GM21423 (cell line): ENCODE results near the gene NR3C2.

Experiments used
- ATAC-seq: cut with Tn5 transposase; IDR thresholded peaks from one replicate; pipeline ENCODE4 v1.9.1; 2021; ENCODE audit warnings: mild to moderate bottlenecking, moderate library complexity; ENCODE audit not compliant: unreplicated experiment

The NR3C2 gene

DNA sequence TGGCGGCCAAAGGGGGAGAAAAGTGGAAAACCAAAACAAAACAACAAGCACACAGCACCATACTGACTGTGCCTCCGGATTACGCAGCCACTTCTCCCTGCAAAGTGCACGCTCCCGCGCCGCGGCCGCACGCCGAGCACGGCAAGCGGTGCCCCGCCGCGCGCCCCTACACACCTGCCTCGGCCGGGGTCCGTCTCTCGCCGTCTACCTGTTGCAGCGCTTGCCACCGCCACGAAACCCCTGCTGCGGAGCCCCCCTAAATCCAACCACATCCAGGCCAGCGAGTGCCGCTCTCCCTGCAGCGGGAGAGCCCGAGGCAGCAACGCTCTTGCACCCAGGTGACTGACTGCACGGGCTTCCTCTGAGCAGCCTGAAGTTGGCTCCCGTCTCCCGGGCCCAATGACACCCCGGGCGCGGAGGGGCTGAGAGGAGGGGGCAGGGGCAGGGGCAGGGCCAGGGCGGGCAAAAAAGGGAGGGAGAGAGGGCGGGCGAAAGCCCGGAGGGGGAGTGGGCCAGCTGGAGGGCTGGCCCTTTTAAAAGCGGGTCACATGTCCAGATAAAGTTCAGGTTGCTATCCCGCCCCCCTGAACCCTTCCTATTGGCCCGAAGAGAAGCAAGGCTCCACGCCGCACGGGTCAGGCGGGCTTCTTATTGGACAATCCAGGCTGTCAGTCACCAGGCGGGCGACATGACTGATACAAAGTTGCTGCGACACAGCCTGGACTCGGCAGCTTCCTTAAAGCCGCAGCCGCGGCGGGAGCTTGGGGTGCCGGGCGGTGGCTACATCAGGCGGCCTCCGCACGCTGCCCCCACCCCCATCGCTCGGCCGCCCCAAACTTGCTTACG, at the start of gene NR3C2:
Gene NR3C2, minus strand, starts transcription at position 429 of the 846 bp plus-strand sequence.
- peak; percentile 98 for ATAC-seq

DNA sequence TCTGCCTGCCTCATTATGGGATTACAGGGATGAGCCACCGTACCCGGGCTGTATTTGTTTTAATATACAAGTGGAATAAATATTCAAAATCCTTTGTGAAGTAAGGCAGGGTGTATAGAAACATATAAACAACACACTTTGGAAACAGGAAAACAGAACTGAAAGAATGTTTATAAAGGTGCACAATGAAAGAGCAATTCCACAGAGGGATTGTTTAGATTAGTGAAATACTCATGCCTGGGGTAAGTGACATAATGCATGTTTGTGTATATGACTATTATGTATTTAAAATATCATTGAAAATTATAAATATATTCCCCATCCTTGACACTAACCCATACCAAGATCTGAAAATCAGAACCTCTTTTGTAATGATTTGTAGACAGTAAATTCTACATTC, 45.0 kb upstream of the NR3C2 start:
- ATAC-seq: no peak

DNA sequence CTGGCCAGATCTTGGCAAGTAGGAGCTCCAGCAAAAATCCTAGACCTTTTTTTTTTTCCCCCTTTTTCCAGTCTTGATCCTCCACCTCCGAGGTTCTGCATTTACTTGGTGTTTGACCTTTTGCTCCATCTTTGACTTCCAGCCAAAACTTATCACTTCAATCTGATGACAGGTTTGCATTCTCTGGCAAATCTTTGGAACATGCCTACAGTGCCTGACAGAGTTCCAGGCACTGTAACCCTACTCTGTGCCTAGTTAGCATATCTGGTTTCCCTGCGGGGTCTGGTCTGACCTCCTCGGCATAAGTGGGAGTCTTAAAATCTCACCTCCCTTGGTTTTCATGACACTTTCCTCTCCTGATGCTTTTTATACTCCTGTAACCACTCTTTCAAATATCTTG, 39.4 kb upstream of the NR3C2 start:
- ATAC-seq: no peak

DNA sequence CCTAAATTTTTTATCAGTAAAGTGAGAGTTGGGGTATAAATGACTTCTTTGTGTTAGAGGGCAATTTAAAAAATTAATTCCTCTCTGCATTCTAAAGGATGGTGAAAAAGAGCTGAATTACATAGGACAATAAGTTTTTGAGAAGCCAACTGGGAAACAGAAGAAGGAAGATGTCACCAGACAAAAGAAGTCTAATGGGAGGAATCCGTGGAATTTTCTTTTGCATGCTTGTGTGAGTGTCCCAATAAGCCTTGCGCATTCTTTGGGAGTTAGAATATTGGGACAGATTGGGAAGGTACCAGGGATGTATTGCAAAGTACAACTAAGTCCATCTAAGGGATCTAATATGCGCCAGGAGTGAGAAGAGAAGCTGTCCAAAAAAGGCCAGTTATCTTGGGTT, 35.1 kb upstream of the NR3C2 start:
- no peak for ATAC-seq

DNA sequence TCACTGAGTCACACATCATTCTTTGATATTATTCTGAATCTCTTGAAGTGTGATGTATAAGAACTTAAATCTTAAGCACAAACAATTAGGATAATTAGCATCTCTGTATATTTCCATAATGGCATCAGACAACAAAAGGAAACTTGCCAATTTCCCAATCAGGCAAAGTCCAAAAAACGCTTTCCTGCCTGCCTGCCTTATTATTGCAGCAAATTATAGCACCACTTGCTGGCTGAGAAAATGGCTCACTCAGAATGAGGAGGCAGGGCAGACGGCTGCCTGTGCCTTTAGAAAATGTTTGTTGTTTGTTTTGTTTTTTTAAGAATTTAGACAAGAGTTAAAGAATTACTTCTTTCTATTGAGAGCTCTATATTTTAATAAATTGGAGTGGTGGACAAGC, 27.7 kb upstream of the NR3C2 start:
- no peak for ATAC-seq

DNA sequence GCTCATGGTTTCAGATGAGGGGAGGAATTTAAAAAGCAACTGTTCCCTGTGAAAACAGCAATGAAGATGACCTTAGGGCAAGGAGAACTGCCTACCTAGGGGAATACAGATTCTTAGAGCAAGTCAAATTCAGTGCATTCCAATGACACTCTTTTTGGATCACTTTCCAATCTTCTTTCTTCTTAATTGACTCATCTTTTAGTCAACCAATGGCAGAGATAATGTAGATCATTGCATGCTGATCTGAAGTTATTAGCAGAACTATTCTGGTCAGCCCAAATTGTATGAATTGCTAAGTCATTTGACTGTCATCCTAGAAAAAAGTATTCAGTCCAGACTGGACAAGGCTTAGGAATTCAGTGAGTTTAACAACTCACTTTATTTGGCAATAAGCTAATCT, 12.6 kb upstream of the NR3C2 start:
- ATAC-seq: no peak

DNA sequence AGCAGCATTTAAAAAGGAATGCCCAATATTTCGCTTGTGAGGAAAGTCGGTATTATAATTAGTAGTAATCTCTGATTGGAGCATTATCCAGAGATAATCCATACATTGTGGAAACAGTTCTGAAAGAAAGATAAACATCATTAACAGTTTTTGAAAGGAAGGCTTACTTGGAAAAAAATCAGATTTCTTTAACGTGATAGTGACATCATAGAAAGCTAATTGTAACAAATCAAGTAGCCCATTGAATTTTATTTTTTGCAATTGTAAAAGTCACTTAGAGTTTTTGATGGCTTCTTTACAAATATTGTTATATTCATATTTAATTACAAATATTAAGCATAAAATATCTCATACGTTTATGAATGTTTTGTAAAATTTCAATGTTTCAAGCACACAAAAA, 11.6 kb upstream of the NR3C2 start:
- no peak for ATAC-seq

DNA sequence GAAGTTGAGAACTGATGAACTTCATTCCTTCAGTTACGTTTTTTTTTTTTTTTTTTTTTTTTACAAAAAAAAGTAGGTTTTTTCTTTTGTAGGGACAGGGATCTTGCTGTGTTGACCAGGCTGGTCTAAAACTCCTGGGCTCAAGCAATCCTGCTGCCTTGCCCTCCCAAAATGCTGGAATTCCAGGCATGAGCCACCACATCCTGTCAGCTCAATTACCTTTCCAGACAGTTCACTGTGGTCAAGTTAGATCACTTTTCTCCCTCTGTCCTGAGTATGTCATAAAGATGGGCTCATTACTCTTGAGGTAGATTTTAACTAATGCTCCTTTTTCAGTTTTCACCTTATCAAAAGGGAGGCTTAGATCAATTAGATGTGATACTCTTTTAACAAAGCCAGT, 10.8 kb upstream of the NR3C2 start:
- ATAC-seq: no peak

DNA sequence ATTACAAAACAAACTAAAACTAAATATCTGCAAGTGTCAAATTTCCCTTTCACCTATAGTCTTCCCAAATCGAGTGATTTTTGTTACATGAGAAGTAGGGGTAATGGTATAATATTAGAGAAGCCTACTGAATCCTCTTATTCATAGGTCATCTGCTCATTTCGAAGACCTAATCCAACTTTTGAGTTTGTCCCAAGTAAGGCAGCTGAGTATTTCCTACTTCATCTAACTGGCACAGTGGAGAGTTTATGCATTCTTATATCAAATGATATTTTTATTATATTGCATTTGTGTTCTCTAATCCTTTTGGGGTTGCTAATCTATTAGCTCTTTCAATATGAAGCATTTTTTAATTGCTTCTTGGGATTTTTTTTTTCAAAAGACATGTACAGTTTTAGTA, 7.7 kb upstream of the NR3C2 start:
- ATAC-seq: no peak

DNA sequence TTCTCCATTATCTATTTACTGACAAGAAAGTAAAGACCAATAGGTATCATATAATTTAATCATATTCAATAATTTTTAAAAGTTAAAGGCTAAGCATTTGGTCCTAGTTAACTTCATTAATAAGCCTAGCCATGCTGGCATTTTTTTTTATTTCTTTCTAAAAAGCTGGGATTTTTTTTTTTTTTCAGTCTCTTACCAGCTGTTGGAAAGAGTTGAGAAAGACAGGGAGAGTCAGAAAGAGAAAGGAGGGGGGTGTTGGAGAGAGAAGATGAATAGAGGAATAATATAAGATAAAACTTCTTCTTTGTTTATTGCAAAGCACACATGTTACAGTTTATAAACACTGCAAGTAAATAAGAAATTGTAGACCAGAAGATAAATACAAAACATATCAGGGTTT, 5.9 kb upstream of the NR3C2 start:
- ATAC-seq: no peak

DNA sequence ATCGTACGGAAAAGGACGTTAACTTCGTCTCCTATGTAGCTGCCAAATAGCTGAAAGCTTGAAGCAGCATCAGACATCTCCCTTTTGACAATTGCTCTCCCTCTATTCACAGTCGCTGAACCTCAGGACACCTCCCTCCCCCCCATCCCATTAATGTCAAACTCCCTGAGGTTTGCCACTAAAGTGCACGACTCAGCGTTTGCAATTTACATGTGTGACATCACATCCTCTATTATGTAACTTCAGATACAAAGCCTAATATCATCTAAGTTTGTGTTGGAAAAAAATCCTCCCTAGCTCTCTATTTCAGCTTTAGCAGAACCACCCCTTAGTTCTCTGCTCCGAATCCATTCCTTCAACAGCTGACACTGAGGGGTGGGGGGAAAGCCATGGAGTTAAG, 5.5 kb upstream of the NR3C2 start:
- no peak for ATAC-seq

DNA sequence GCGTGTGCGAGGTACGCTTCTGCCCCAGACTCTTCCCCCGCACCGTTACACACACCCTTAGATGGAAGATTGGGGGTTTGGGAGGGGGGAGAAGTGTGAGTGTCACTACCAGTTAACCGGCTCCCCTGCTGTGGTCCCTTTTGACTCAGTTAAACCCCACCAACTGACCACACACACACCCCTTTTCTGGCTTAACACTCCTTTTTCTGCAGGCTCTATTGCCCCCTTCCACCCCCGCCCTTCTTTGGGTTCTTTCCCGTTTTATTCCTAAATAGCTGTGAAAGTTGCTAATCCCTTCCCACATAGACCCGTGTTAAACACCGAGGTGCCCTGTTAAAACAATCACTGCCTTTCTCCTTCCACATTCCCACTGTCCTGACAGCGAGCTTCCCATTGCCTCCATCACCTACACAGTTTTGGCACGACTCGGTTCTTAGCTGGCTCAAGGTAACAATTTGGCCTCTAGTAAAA, 3.7 kb upstream of the NR3C2 start:
- no peak for ATAC-seq

DNA sequence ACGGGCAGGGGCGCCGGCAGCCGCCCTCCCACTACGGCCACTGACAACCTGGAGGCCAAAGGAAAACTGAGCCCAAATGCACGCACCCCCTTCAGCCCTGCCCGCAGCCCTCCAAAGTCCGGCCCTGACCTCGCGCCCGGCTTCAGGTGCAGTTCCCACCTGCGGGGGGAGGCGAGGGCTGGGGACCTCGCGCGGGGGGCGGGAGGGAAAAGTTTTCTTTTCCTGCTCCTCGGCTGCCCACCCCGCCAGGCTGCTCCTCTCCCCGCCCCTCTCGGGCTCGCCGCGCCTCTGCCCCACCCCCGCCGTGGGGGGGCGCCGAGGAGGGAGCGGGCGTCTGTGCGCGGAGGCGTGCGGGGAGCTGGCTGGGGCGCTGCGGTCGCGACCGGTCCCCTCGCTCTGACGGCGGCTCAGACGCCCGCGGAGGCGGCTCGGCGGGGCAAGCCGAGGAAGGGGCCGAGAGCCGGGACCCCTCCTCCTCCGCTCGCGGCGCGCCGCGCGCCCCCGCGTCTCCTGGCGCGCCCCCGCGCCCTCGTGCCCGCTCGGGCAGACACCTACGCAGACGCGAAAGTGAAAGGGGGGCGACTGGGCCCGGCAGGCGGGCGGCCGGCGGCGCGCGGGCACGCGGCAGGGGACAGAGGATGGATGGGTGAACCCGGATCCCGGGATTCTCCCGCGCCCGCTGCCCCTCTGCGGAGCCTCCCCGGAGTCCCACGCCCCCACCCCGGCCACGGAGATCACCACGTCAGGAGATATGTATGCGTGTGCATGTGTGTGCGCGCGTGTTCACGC, 3.1 kb upstream of the NR3C2 start:
- ATAC-seq: no peak

DNA sequence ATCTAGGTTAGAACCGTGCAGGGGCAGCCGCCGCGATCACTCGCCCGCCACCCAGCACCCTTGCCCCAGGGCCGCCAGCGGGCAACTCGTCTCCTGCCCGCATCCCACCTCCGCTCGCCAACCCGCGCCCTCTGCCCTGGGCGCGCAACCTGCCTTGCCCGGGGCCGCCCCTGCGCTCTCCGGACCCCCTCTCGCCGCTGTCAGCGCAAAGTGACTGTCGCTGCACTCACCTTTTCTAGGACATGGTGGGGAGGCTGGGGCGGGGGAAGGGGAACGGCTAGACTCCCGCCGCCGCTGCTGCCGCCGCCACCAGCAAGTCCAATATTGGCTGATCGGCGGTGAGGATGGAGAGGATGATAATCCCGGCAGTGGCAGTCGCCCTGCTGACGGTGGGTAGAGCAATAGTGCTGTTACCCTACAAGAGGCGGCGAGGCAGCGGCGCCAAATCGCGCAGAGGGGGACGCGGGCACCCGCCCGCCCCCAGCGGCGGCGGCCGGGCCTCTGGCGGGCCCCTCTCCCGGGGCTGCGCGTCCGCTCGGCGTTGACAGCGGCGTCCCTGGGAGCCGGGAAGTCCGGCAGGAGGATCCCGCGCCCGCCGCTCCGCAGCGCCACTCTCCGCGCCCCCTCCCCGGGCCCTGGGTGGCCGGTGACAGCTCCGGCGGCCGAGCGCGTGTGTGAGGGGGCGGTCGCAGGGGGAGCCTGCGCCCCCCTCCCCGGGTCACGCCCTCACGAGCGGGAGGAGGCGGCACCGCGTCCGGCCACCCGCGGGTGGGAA, 2.3 kb upstream of the NR3C2 start:
- ATAC-seq: no peak

DNA sequence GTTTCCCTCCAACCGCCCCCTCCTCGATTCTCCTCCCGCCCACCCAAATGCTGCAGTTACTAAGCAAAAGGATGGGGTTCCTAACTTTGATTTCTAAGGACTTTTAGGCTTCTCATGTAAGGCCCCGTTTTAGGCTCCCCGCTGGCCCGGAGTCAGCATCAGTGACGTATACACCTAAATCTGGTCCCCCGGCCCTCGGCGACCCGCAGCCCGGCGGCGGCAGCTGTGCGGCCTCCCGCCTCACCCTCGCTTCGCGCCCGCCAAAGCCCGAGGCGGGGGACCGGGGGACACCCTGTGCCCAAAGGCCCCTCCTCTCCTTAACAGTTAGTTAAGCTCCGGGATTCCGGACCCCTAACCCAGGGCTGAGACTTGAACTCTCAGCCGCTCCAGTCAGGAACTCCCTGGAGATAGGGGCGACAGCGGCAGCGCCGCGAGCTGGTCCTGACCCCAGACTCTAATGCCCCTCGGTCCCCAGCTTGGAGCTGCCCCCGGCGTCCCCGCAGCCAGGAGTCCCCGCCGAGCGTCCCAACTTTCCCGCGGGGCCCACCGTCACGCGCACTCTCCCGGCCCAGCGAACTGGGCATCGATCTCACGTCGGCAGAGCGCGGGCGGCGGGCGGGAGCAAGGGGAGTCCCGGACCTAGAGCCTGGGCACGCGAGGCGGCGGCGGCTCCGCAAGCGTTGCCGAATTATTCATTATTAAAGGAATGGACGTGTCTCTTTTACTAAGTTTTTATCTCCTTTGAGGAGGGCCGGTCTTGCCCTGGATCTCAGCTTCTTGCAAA, 1.5 kb upstream of the NR3C2 start:
- no peak for ATAC-seq

DNA sequence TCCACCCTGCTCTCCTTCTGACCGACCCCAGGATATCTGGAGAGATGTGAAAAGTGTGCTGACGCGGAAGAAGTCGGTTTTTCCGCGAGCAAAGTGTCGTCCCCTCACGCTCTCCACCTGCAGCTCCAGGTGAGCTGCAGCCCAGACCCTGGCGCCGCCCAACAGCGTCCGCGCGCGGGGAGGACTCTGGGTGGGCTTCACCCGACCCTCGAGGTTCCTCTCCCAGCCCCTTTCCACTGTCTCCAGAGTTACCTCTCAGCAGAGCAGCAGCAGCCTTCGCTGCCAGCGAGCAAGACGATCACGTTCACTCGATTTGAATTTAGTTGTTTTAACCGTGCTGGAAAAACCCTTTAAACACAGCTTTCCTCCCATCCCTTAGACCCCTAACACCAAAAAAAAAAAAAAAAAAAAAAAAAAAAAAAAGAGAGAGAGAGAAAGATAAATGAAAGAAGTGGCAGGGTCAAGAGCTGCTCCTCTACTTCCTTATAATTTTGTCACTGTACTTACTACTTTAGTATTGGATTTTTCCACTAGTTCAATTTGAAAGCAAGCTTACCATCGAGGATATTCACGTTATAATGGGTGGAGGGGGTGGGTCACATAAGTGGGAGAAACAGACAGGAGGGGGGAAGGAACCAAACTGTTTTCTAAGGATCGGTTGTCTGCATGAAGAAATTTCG, 758 bp upstream of the NR3C2 start:
- no peak for ATAC-seq

DNA sequence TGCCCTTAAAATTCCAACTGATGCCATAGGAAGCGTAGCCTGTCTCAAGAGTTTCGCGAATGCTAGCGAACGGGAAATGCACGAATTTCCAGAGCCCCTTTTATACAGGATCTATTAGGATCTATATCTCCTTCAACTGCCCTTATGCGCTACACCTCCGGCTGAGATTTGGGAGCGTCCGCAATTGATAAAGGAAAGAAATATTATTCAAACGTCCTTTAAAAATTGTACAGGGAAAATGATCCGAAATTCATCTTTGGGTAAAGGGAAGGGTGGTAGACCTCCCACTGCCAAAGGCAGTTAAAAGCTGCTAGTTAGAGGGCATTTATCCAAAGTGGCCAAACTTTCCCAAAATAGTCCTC, 609 bp downstream of the NR3C2 start:
- no peak for ATAC-seq

DNA sequence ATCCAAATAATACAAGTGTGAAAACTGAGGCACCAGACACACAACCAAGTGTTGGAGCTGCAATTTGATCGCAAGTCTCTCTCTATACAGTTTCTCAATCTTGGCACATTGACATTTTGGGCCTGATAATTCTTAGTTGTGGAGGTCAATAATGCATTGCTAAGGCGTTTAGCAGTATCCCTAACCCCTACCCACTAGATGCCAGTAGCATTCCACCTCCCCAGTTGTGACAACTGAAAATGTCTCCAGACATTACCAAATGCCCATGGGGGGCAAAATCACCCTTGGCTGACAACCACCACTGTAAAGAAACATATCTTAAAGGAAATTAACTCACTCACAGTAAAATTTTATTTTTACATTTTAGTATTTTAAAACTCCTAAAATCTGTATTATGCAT, 4.2 kb downstream of the NR3C2 start:
- no peak for ATAC-seq

DNA sequence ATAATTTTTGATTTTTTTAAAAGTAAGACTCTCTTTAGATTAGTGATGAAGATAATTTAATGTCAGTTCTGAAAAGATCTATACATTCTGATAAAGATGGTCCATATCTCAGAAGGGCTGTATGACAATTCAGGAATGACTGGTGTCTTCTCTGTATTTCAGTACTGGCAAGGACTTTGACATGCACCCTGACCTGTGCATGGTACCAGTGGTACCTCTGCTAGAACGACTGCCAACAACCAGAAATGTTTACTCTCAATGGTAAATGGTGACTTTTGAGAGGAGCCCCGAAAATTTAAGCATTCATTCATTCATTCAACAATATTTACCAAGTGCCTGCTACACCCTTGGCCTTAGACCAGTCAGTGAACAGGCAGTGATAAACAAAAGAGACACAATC, 4.8 kb downstream of the NR3C2 start:
- no peak for ATAC-seq

DNA sequence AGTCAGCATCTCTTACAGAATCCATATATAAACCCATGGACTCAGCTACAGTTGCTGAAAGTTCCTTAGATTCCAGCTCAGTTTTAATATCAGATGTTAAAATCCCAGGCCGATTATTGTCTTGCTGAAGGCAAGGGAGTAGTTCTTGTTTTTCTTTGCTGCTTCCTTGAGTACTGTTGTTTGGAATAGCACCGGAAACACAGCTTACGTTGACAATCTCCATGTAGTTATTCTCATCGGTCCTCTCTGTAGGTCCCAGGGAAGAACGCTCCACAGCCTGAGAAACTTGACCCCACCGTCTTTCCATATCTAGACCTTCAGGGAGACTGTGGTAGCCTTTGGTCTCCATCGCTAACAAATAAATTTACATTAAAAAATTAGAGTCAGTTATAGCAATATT, 5.7 kb downstream of the NR3C2 start:
- ATAC-seq: no peak
